ENCODE data around the gene CST6.

The CST6 gene

GRCh38 chr11:66006891-66007176 lies 5.0 kb upstream of the CST6 start:
- DNase-seq: no peak
- no peak overlapping the region for H3K18ac ChIP-seq (ENCODE audit: low read depth in 1 of 2, low read length in 2 of 2)
- no peak overlapping the region for H2BK120ac ChIP-seq (ENCODE audit: low read depth, low read length)
- H3K36me3 ChIP-seq (ENCODE audit: control insufficient read depth in 1 of 2, insufficient read depth in 2 of 2, low read depth in 1 of 2, low read length in 2 of 2): peaks cover 22 to 26% of the 10 kb centered on the region in 2 experiments
- H2BK12ac ChIP-seq (ENCODE audit: low read length in 2 of 2): no peak overlapping the region
- H4K8ac ChIP-seq (ENCODE audit: low read length): no peak overlapping the region
- H3K4ac ChIP-seq (ENCODE audit: low read depth in 1 of 2, low read length in 2 of 2): no peak overlapping the region
- H3K23ac ChIP-seq (ENCODE audit: low read length in 2 of 2): no peak overlapping the region
- H2BK15ac ChIP-seq (ENCODE audit: low read depth, poor library complexity, severe bottlenecking): no peak overlapping the region
- H2AK5ac ChIP-seq (ENCODE audit: low read length, severe bottlenecking): no peak overlapping the region
- peaks cover 8% of the 10 kb centered on the region for H3K79me1 ChIP-seq (replicated peaks; ENCODE audit: low read length, poor library complexity, severe bottlenecking)
- no peak overlapping the region for H4K91ac ChIP-seq (ENCODE audit: low read length)
- H3K9ac ChIP-seq (ENCODE audit: low read length): no peak overlapping the region
- H3K4me3 ChIP-seq (ENCODE audit: insufficient read depth in 1 of 2, low read depth in 1 of 2, low read length in 2 of 2): no peak overlapping the region
- H3K14ac ChIP-seq (ENCODE audit: low read length in 2 of 2): no peak overlapping the region
- no peaks in the 10 kb centered on the region for H3K9me3 ChIP-seq (ENCODE audit: control insufficient read depth, low read length)
- H3K27ac ChIP-seq (ENCODE audit: low read length, poor library complexity, severe bottlenecking): no peak overlapping the region
- peaks cover 4 to 7% of the 10 kb centered on the region in 2 experiments for H3K27me3 ChIP-seq (ENCODE audit: control insufficient read depth in 1 of 2, insufficient read depth in 1 of 2, low read length in 2 of 2)
- H2AFZ ChIP-seq (ENCODE audit: low read depth, low read length): no peak overlapping the region
- no peak overlapping the region for H3K4me2 ChIP-seq (ENCODE audit: low read length, poor library complexity, severe bottlenecking)
- H2BK5ac ChIP-seq (ENCODE audit: low read depth, low read length, poor library complexity, severe bottlenecking): no peak overlapping the region
- 100% methylated on average over 4 of the region's 4 CpGs for WGBS
- peaks cover 14% of the 10 kb centered on the region for H3K4me1 ChIP-seq (ENCODE audit: control insufficient read depth, insufficient read depth, low read depth, low read length)

GRCh38 chr11:66007201-66007634 lies 4.6 kb upstream of the CST6 start:
- Histone ChIP-seq H3K9me3 (ENCODE audit: control insufficient read depth, low read length) (no peaks in the 10 kb centered on the region), H3K27me3 (ENCODE audit: control insufficient read depth in 1 of 2, insufficient read depth in 1 of 2, low read length in 2 of 2) (peaks cover 4 to 10% of the 10 kb centered on the region in 2 experiments), H3K4me3 (ENCODE audit: insufficient read depth in 1 of 2, low read depth in 1 of 2, low read length in 2 of 2) (no peak overlapping the region), H3K36me3 (ENCODE audit: control insufficient read depth in 1 of 2, insufficient read depth in 2 of 2, low read depth in 1 of 2, low read length in 2 of 2) (peaks cover 22 to 26% of the 10 kb centered on the region in 2 experiments), H2BK5ac (ENCODE audit: low read depth, low read length, poor library complexity, severe bottlenecking) (no peak overlapping the region), H3K4me1 (ENCODE audit: control insufficient read depth, insufficient read depth, low read depth, low read length) (peaks cover 18% of the 10 kb centered on the region), H3K23ac (ENCODE audit: low read length in 2 of 2) (no peak overlapping the region), H3K27ac (ENCODE audit: low read length, poor library complexity, severe bottlenecking) (no peak overlapping the region), H2AFZ (ENCODE audit: low read depth, low read length) (no peak overlapping the region), H2BK15ac (ENCODE audit: low read depth, poor library complexity, severe bottlenecking) (no peak overlapping the region), H2BK120ac (ENCODE audit: low read depth, low read length) (no peak overlapping the region), H3K9ac (ENCODE audit: low read length) (no peak overlapping the region), H2AK5ac (ENCODE audit: low read length, severe bottlenecking) (no peak overlapping the region), H3K79me1 (replicated peaks; ENCODE audit: low read length, poor library complexity, severe bottlenecking) (peaks cover 8% of the 10 kb centered on the region), H4K8ac (ENCODE audit: low read length) (no peak overlapping the region), H3K4me2 (ENCODE audit: low read length, poor library complexity, severe bottlenecking) (no peak overlapping the region), H2BK12ac (ENCODE audit: low read length in 2 of 2) (no peak overlapping the region), H3K14ac (ENCODE audit: low read length in 2 of 2) (no peak overlapping the region), H3K4ac (ENCODE audit: low read depth in 1 of 2, low read length in 2 of 2) (no peak overlapping the region), H4K91ac (ENCODE audit: low read length) (no peak overlapping the region), H3K18ac (ENCODE audit: low read depth in 1 of 2, low read length in 2 of 2) (no peak overlapping the region)
- 62% methylated on average over 5 of the region's 5 CpGs for WGBS
- DNase-seq: no peak

- H3K4me2 ChIP-seq (ENCODE audit: low read length, poor library complexity, severe bottlenecking): no peak overlapping the region
- no peak overlapping the region for H2BK5ac ChIP-seq (ENCODE audit: low read depth, low read length, poor library complexity, severe bottlenecking)
- no peak overlapping the region for H3K4me3 ChIP-seq (ENCODE audit: insufficient read depth in 1 of 2, low read depth in 1 of 2, low read length in 2 of 2)
- H3K14ac ChIP-seq (ENCODE audit: low read length in 2 of 2): no peak overlapping the region
- H3K18ac ChIP-seq (ENCODE audit: low read depth in 1 of 2, low read length in 2 of 2): no peak overlapping the region
- no peak overlapping the region for H2BK15ac ChIP-seq (ENCODE audit: low read depth, poor library complexity, severe bottlenecking)
- H3K4ac ChIP-seq (ENCODE audit: low read depth in 1 of 2, low read length in 2 of 2): no peak overlapping the region
- H3K79me1 ChIP-seq (replicated peaks; ENCODE audit: low read length, poor library complexity, severe bottlenecking): peaks cover 7% of the 10 kb centered on the region
- DNase-seq: no peak
- no peak overlapping the region for H3K23ac ChIP-seq (ENCODE audit: low read length in 2 of 2)
- H4K8ac ChIP-seq (ENCODE audit: low read length): no peak overlapping the region
- no peaks in the 10 kb centered on the region for H3K9me3 ChIP-seq (ENCODE audit: control insufficient read depth, low read length)
- no peak overlapping the region for H3K9ac ChIP-seq (ENCODE audit: low read length)
- no peak overlapping the region for H2AK5ac ChIP-seq (ENCODE audit: low read length, severe bottlenecking)
- no peak overlapping the region for H2AFZ ChIP-seq (ENCODE audit: low read depth, low read length)
- WGBS: 69% methylated on average over 2 of the region's 2 CpGs
- peaks cover 21% of the 10 kb centered on the region for H3K4me1 ChIP-seq (ENCODE audit: control insufficient read depth, insufficient read depth, low read depth, low read length)
- no peak overlapping the region for H2BK12ac ChIP-seq (ENCODE audit: low read length in 2 of 2)
- H3K27ac ChIP-seq (ENCODE audit: low read length, poor library complexity, severe bottlenecking): no peak overlapping the region
- H4K91ac ChIP-seq (ENCODE audit: low read length): no peak overlapping the region
- H2BK120ac ChIP-seq (ENCODE audit: low read depth, low read length): no peak overlapping the region
- peaks cover 4 to 18% of the 10 kb centered on the region in 2 experiments for H3K27me3 ChIP-seq (ENCODE audit: control insufficient read depth in 1 of 2, insufficient read depth in 1 of 2, low read length in 2 of 2)
- peaks cover 22 to 26% of the 10 kb centered on the region in 2 experiments for H3K36me3 ChIP-seq (ENCODE audit: control insufficient read depth in 1 of 2, insufficient read depth in 2 of 2, low read depth in 1 of 2, low read length in 2 of 2)
Measured at GRCh38 chr11:66008095-66008467, 3.7 kb upstream of the CST6 start.

GRCh38 chr11:66008468-66009101 lies 3.2 kb upstream of the CST6 start:
- Histone ChIP-seq H2BK120ac (ENCODE audit: low read depth, low read length) (no peak overlapping the region), H4K91ac (ENCODE audit: low read length) (no peak overlapping the region), H3K79me1 (replicated peaks; ENCODE audit: low read length, poor library complexity, severe bottlenecking) (peaks cover 7% of the 10 kb centered on the region)

More at GRCh38 chr11:66008468-66009101, 3.2 kb upstream of the CST6 start:
- peaks cover 17% of the 10 kb centered on the region for H3K4me1 ChIP-seq (ENCODE audit: control insufficient read depth, insufficient read depth, low read depth, low read length)
- no peak for DNase-seq
- no peak overlapping the region for H3K27ac ChIP-seq (ENCODE audit: low read length, poor library complexity, severe bottlenecking)
- no peak overlapping the region for H2AK5ac ChIP-seq (ENCODE audit: low read length, severe bottlenecking)
- H3K4me3 ChIP-seq (ENCODE audit: insufficient read depth in 1 of 2, low read depth in 1 of 2, low read length in 2 of 2): no peak overlapping the region
- H3K36me3 ChIP-seq (ENCODE audit: control insufficient read depth in 1 of 2, insufficient read depth in 2 of 2, low read depth in 1 of 2, low read length in 2 of 2): peaks cover 22 to 25% of the 10 kb centered on the region in 2 experiments
- WGBS: 67% methylated on average over 8 of the region's 10 CpGs
- H3K23ac ChIP-seq (ENCODE audit: low read length in 2 of 2): no peak overlapping the region
- no peak overlapping the region for H2BK15ac ChIP-seq (ENCODE audit: low read depth, poor library complexity, severe bottlenecking)
- H3K9me3 ChIP-seq (ENCODE audit: control insufficient read depth, low read length): no peaks in the 10 kb centered on the region
- peak overlapping the region; percentile 54 for H2AFZ ChIP-seq (ENCODE audit: low read depth, low read length)
- H3K4ac ChIP-seq (ENCODE audit: low read depth in 1 of 2, low read length in 2 of 2): no peak overlapping the region
- H3K18ac ChIP-seq (ENCODE audit: low read depth in 1 of 2, low read length in 2 of 2): no peak overlapping the region
- H2BK12ac ChIP-seq (ENCODE audit: low read length in 2 of 2): peak overlapping the region in 1 of 2 experiments; percentile 21
- no peak overlapping the region for H2BK5ac ChIP-seq (ENCODE audit: low read depth, low read length, poor library complexity, severe bottlenecking)
- H3K9ac ChIP-seq (ENCODE audit: low read length): no peak overlapping the region
- H3K27me3 ChIP-seq (ENCODE audit: control insufficient read depth in 1 of 2, insufficient read depth in 1 of 2, low read length in 2 of 2): peaks cover 4 to 20% of the 10 kb centered on the region in 2 experiments
- H4K8ac ChIP-seq (ENCODE audit: low read length): peak overlapping the region; percentile 45
- no peak overlapping the region for H3K4me2 ChIP-seq (ENCODE audit: low read length, poor library complexity, severe bottlenecking)
- H3K14ac ChIP-seq (ENCODE audit: low read length in 2 of 2): no peak overlapping the region

Data from mesenchymal stem cell (in vitro differentiated cells and primary cell).